Chondrocyte (in vitro differentiated cells): ENCODE measurements around the gene KRT2. TPM values are rescaled to one million over a fixed set of nuclear protein-coding genes. Genes with fewer than 3 reads are reported as not detected.

ENCODE experiments used
- DNase-seq: peaks from one replicate; pipeline ENCODE4 v3.0.0; 2021; ENCODE audit warnings: mixed read lengths, low spot score
- H3K27ac Mint-ChIP-seq: one replicate; pipeline ENCODE4 v1.8.0; 2021; ENCODE audit warnings: mild to moderate bottlenecking, moderate library complexity, mixed read lengths; ENCODE audit not compliant: unreplicated experiment
- H3K27me3 Mint-ChIP-seq: 2 replicates; pipeline ENCODE4 v1.8.0; 2021; ENCODE audit warnings: low read depth, mixed read lengths
- H3K36me3 Mint-ChIP-seq: 2 replicates; pipeline ENCODE4 v1.8.0; 2021; ENCODE audit warnings: low read depth, mixed read lengths
- H3K4me1 Mint-ChIP-seq: 2 replicates; pipeline ENCODE4 v1.8.0; 2021; ENCODE audit warnings: low read depth, mild to moderate bottlenecking, mixed read lengths
- H3K4me3 Mint-ChIP-seq: one replicate; pipeline ENCODE4 v1.8.0; 2021; ENCODE audit warnings: mild to moderate bottlenecking, moderate library complexity, mixed read lengths; ENCODE audit not compliant: unreplicated experiment
- H3K9me3 Mint-ChIP-seq: 2 replicates; pipeline ENCODE4 v1.8.0; 2021; ENCODE audit warnings: low read depth, mixed read lengths
- CTCF ChIP-seq: fragments of 200-600 bp; sonication (generic); IDR thresholded peaks from 2 replicates; pipeline ENCODE4 v1.5.0; 2021; ENCODE audit warnings: antibody characterized with exemption, mild to moderate bottlenecking, moderate library complexity
- total RNA-seq: library from RNA; stranded (reverse); gene quantifications from 3 replicates; pipeline ENCODE4 v1.2.1, GENCODE V29; 2021

Gene KRT2
- total RNA-seq, 1 donor from 2014 or later: not detected

GRCh38 chr12:52692254-52692653, 40.2 kb upstream of the KRT2 start:
- H3K36me3 Mint-ChIP-seq: no peaks in the 10 kb centered on the region
- H3K27me3 Mint-ChIP-seq: peaks cover 78% of the 10 kb centered on the region
- H3K4me1 Mint-ChIP-seq: peaks cover 9% of the 10 kb centered on the region
- no peak for DNase-seq
- peak; percentile 13 for TF ChIP-seq CTCF
- H3K27ac Mint-ChIP-seq: no peak overlapping the region
- H3K4me3 Mint-ChIP-seq: no peak overlapping the region
- H3K9me3 Mint-ChIP-seq: no peaks in the 10 kb centered on the region

DNA sequence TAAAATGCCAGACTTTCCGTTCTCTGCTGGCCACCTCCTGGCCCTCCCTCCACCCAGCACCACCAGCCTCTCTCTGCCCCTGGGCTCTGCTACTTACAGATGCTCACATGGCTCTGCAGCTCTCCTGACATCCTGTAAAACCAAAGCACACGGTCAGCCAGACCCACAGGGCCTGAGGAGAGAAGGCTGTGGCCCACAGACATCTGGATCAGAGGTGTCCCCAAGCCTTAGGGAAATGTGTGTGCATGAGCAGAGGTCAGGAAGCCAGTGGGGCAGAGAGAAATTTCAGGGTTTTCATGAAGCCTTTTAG, 39.8 kb upstream of the KRT2 start:
- H3K4me3 Mint-ChIP-seq: no peak overlapping the region
- peaks cover 78% of the 10 kb centered on the region for H3K27me3 Mint-ChIP-seq
- H3K27ac Mint-ChIP-seq: no peak overlapping the region
- no peak for DNase-seq
- no peaks in the 10 kb centered on the region for H3K36me3 Mint-ChIP-seq
- TF ChIP-seq CTCF: no peak
- peaks cover 9% of the 10 kb centered on the region for H3K4me1 Mint-ChIP-seq
- no peaks in the 10 kb centered on the region for H3K9me3 Mint-ChIP-seq

- peaks cover 79% of the 10 kb centered on the region for H3K27me3 Mint-ChIP-seq
- H3K36me3 Mint-ChIP-seq: no peaks in the 10 kb centered on the region
- no peak overlapping the region for H3K27ac Mint-ChIP-seq
- no peak for TF ChIP-seq CTCF
- no peak for DNase-seq
- peak overlapping the region; percentile 43 for H3K4me3 Mint-ChIP-seq
- H3K4me1 Mint-ChIP-seq: peaks cover 9% of the 10 kb centered on the region
- no peaks in the 10 kb centered on the region for H3K9me3 Mint-ChIP-seq
These were observed 39.2 kb upstream of the KRT2 start for GRCh38 chr12:52691076-52691840.

- Mint-ChIP-seq H3K27me3 (peaks cover 75% of the 10 kb centered on the region), H3K27ac (no peak overlapping the region), H3K9me3 (no peaks in the 10 kb centered on the region), H3K4me1 (peaks cover 9% of the 10 kb centered on the region), H3K36me3 (no peaks in the 10 kb centered on the region), H3K4me3 (peak overlapping the region; percentile 43)
- TF ChIP-seq CTCF: no peak
- no peak for DNase-seq
These were observed 38.5 kb upstream of the KRT2 start for GRCh38 chr12:52690351-52691075.

DNA sequence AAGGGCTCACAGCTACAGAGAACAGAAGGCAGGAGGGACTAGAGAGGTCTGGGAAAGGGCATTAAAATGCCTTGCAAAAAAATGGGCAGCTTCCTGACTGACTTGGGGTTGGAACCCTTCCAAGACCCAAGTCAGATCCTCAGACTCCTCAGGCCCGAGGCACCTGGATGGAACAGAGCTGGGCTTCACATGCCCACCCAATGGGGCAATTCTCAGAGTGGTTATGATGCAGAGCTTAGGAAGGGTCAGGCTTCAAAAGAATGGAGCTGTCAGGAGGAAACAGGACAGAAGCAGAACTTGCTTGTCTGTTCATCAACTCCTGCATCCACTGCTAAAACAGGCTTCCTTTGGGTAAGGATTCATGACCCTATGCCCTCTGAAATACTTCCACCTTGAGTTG, 37.9 kb upstream of the KRT2 start:
- Mint-ChIP-seq H3K9me3 (no peaks in the 10 kb centered on the region), H3K27ac (no peak overlapping the region), H3K27me3 (peaks cover 75% of the 10 kb centered on the region), H3K4me1 (peaks cover 9% of the 10 kb centered on the region), H3K36me3 (no peaks in the 10 kb centered on the region), H3K4me3 (no peak overlapping the region)
- no peak for DNase-seq
- TF ChIP-seq CTCF: no peak
